Gastrocnemius medialis (tissue), 4 donors: ENCODE measurements around the gene RPS2. TPM values are rescaled to one million over a fixed set of nuclear protein-coding genes. Genes with fewer than 3 reads are reported as not detected.

Source experiments
- ATAC-seq, 2 donors: fragments of 150-250 bp; one replicate each; pipeline ENCODE4 v1.9.1; 2016
- DNase-seq, 2 donors: peaks; one replicate each; pipeline ENCODE4 v3.0.0-alpha.2; 2019
- H3K27ac ChIP-seq, 4 donors: fragments of 200-600 bp; sonication (generic); 1 replicate in 1 of 4; 2 replicates in 3 of 4; pipeline ENCODE4 v1.5.1; 2016 to 2018; ENCODE audit warnings: mild to moderate bottlenecking in 2 of 4, moderate library complexity in 1 of 4
- H3K27me3 ChIP-seq, 3 donors: fragments of 200-600 bp; sonication (generic) in 2 of 3; 1 replicate in 1 of 3; 2 replicates in 2 of 3; pipeline versions ENCODE4 v1.5.1 to v1.6.0; 2016 to 2019; ENCODE audit warnings: mild to moderate bottlenecking in 1 of 3, moderate library complexity in 1 of 3
- H3K36me3 ChIP-seq, 2 donors: fragments of 200-600 bp; sonication (generic) in 1 of 2; one replicate each; pipeline ENCODE4 v1.5.1; 2017 to 2018
- H3K4me1 ChIP-seq, 2 donors: fragments of 200-600 bp; sonication (generic) in 1 of 2; one replicate each; pipeline ENCODE4 v1.5.1; 2016 to 2017; ENCODE audit warnings: mild to moderate bottlenecking in 2 of 2
- H3K4me3 ChIP-seq, 4 donors: fragments of 200-600 bp; sonication (generic) in 3 of 4; 1 replicate in 1 of 4; 2 replicates in 3 of 4; pipeline ENCODE4 v1.5.1; 2016 to 2019; ENCODE audit warnings: mild to moderate bottlenecking in 2 of 4
- H3K9me3 ChIP-seq, 3 donors: fragments of 200-600 bp; sonication (generic) in 2 of 3; 1 replicate in 1 of 3; 2 replicates in 2 of 3; pipeline ENCODE4 v1.5.1; 2016 to 2019
- POLR2A ChIP-seq, 2 donors: fragments of 450-650 bp; IDR thresholded peaks; one replicate each; pipeline ENCODE4 v1.6.1; 2017; ENCODE audit warnings: antibody characterized with exemption in 2 of 2, mild to moderate bottlenecking in 2 of 2, moderate library complexity in 2 of 2
- in situ Hi-C, 4 donors: fragments of 200-750 bp; cut with MboI; loops; one replicate each; pipeline versions ENCODE4 v1.15.0 to v1.8.0; 2017; ENCODE audit warnings: low sequenced_read_pairs in 4 of 4
- intact Hi-C: fragments of 100-400 bp; cut with DNase I; formaldehyde crosslinking; loops from one replicate; pipeline ENCODE4 v1.15.1; 2023; ENCODE audit warnings: low total_unique reads
- total RNA-seq, 4 donors: library from RNA; depleted of rRNA; stranded (reverse); fragments of >200 nt; gene quantifications; one replicate each; pipeline versions ENCODE4 v1.1.0 to v1.2.3, GENCODE V29; 2016
- TF ChIP-seq, protein P1 (sequence below), 5 experiments: fragments of 450-650 bp in 3 of 5; fragments of 200-600 bp in 2 of 5; sonication (generic) in 2 of 5; IDR thresholded peaks in 4 of 5; conservative IDR thresholded peaks in 1 of 5; 1 replicate in 4 of 5; 2 replicates in 1 of 5; pipeline ENCODE4 v1.5.1; 2016 to 2019; ENCODE audit warnings: antibody characterized with exemption in 5 of 5, mild to moderate bottlenecking in 3 of 5, moderate library complexity in 3 of 5

The RPS2 gene
- total RNA-seq, 4 donors from 2014 or later = 1,162 to 1,876 (median 1,684) TPM

GRCh38 chr16:1929105-1929504 is 35.5 kb downstream of the RPS2 start:
- TF ChIP-seq, protein P1, sequence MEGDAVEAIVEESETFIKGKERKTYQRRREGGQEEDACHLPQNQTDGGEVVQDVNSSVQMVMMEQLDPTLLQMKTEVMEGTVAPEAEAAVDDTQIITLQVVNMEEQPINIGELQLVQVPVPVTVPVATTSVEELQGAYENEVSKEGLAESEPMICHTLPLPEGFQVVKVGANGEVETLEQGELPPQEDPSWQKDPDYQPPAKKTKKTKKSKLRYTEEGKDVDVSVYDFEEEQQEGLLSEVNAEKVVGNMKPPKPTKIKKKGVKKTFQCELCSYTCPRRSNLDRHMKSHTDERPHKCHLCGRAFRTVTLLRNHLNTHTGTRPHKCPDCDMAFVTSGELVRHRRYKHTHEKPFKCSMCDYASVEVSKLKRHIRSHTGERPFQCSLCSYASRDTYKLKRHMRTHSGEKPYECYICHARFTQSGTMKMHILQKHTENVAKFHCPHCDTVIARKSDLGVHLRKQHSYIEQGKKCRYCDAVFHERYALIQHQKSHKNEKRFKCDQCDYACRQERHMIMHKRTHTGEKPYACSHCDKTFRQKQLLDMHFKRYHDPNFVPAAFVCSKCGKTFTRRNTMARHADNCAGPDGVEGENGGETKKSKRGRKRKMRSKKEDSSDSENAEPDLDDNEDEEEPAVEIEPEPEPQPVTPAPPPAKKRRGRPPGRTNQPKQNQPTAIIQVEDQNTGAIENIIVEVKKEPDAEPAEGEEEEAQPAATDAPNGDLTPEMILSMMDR (IDR thresholded peaks at IDR 0.05 in 4 of 5, conservative IDR thresholded peaks at IDR 0.05 in 1 of 5) = no peak
- TF ChIP-seq POLR2A (IDR thresholded peaks at IDR 0.05) = no peak
- H3K36me3 ChIP-seq = no peaks in the 10 kb centered on the region
- ATAC-seq = peak; percentile 20 to 43
- peak overlapping the region; percentile 49 to 69 (median 66) for H3K4me3 ChIP-seq
- no peaks in the 10 kb centered on the region for H3K9me3 ChIP-seq
- peak overlapping the region; percentile 52 to 83 (median 76) for H3K27ac ChIP-seq
- H3K4me1 ChIP-seq = no peaks in the 10 kb centered on the region
- DNase-seq = no peak
- intact Hi-C loops = loop anchor here (1.0 kb wide), 2 partner anchors 65 to 103 kb away; partner anchors contain the start of gene HAGH
- in situ Hi-C loops = loop anchor here in 2 of 4 donors (5.0 kb wide), 2 partner anchors 62 to 67 kb away; no protein-coding TSS in a partner anchor
- peaks cover 0 to 2% (median 0%) of the 10 kb centered on the region in 3 donors for H3K27me3 ChIP-seq

GRCh38 chr16:1926271-1926670 is 38.4 kb downstream of the RPS2 start:
- TF ChIP-seq, protein P1 (IDR thresholded peaks at IDR 0.05 in 4 of 5, conservative IDR thresholded peaks at IDR 0.05 in 1 of 5) = no peak
- no peak for TF ChIP-seq POLR2A (IDR thresholded peaks at IDR 0.05)
- DNase-seq = no peak
- intact Hi-C loops = no loop called here
- ATAC-seq = no peak
- Histone ChIP-seq H3K36me3 (no peaks in the 10 kb centered on the region), H3K27ac (no peak overlapping the region), H3K4me3 (no peak overlapping the region), H3K27me3 (peaks cover 25 to 30% (median 27%) of the 10 kb centered on the region in 3 donors), H3K9me3 (no peaks in the 10 kb centered on the region), H3K4me1 (no peaks in the 10 kb centered on the region)
- in situ Hi-C loops = loop anchor here in 2 of 4 donors (5.0 kb wide), 2 partner anchors 59 to 64 kb away; no protein-coding TSS in a partner anchor

- Histone ChIP-seq H3K27me3 (peaks cover 42 to 47% (median 46%) of the 10 kb centered on the region in 3 donors), H3K4me1 (no peaks in the 10 kb centered on the region), H3K36me3 (no peaks in the 10 kb centered on the region), H3K9me3 (no peaks in the 10 kb centered on the region), H3K4me3 (no peak overlapping the region), H3K27ac (no peak overlapping the region)
- DNase-seq (no peak), ATAC-seq (no peak)
- no peak for TF ChIP-seq POLR2A (IDR thresholded peaks at IDR 0.05)
- TF ChIP-seq, protein P1 (IDR thresholded peaks at IDR 0.05 in 4 of 5, conservative IDR thresholded peaks at IDR 0.05 in 1 of 5) = no peak
- in situ Hi-C loops (no loop called here), intact Hi-C loops (no loop called here)
Observed at GRCh38 chr16:1924095-1924494, 40.5 kb downstream of the RPS2 start.

- ATAC-seq = no peak
- no peak for DNase-seq
- H3K4me1 ChIP-seq = no peaks in the 10 kb centered on the region
- H3K4me3 ChIP-seq = no peak overlapping the region
- H3K27me3 ChIP-seq = peaks cover 48 to 54% (median 52%) of the 10 kb centered on the region in 3 donors
- no peak for TF ChIP-seq POLR2A (IDR thresholded peaks at IDR 0.05)
- TF ChIP-seq, protein P1 (IDR thresholded peaks at IDR 0.05 in 4 of 5, conservative IDR thresholded peaks at IDR 0.05 in 1 of 5) = peak in 2 of 5 experiments; percentile 22 to 36
- in situ Hi-C loops = no loop called here
- no peaks in the 10 kb centered on the region for H3K36me3 ChIP-seq
- H3K9me3 ChIP-seq = no peaks in the 10 kb centered on the region
- H3K27ac ChIP-seq = no peak overlapping the region
- intact Hi-C loops = no loop called here
Observed at GRCh38 chr16:1923299-1924034, 41.2 kb downstream of the RPS2 start.
